ENCODE data around the gene DNAAF1.
"Not testable (repeated sequence)": the region's sequence is repeated elsewhere in the genome, so short reads cannot be mapped to it uniquely, and the experiment has no call there.

The DNAAF1 gene

GRCh38 chr16:84215531-84215930, 70.4 kb downstream of the DNAAF1 start:
- Histone ChIP-seq H3K27ac (no peak overlapping the region), H3K27me3 (replicated peaks) (no peaks in the 10 kb centered on the region), H3K4me3 (ENCODE audit: low read depth, low read length) (no peak overlapping the region), H3K36me3 (replicated peaks) (no peaks in the 10 kb centered on the region)
- in situ Hi-C loops (cut with HindIII; ENCODE audit: low pct_ligation_motif_present, low sequenced_read_pairs), result no loop called here
- TF ChIP-seq CTCF (IDR thresholded peaks at IDR 0.05; ENCODE audit: low read depth, low read length, missing control alignments), result no peak
- DNase-seq, result no peak

DNA sequence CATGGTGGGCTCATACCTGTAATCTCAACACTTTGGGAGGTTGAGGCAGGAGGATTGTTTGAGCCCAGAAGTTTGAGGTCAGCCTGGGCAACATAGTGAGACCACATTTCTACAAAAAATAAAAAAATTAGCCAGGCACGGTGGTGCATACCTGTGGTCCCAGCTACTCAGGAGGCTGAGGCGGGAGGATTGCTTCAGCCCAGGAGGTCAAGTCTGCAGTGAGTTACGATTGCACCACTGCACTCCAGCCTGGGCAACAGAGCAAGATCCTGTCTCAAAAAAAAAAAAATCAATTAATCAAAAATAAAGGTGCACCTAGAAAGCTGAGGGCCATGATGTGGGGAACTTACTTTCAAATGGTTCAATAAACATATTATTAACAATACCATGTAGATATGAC, 71.0 kb downstream of the DNAAF1 start:
- H3K27ac ChIP-seq; in situ Hi-C loops (cut with HindIII; ENCODE audit: low pct_ligation_motif_present, low sequenced_read_pairs); H3K4me3 ChIP-seq (ENCODE audit: low read depth, low read length); DNase-seq; H3K27me3 ChIP-seq (replicated peaks); H3K36me3 ChIP-seq (replicated peaks): not testable (repeated sequence)

DNA sequence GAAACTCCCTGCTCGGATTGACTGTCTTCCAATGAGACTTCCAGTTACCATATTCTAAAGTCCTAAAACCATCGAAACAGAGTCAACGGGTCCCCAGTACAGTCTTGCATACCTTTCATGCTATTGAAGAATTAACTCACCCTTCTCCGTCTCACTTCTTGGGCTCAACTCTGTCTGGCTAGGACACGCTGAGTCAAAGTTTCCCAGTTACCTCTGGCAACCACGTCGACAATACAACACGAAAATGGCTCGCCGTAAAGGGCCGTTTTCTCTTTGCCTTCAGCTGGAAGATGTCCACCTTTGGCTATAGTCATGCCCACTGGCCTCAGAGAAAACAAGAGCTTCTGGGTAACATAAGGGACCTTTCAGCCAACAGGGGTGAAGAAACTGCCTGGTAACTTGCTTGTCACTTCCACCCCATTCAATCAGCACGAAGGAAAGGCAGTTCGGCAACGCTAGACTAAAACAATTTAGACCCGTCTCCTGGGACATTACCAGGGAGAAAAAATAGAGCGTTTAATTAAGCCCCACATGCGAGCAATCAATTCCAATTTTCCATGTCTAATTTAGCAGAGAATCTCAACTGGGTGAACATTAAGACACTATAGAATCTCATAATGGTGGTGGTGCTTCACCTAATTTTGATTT, 73.2 kb downstream of the DNAAF1 start:
- H3K4me3 ChIP-seq (ENCODE audit: low read depth, low read length), result no peak overlapping the region
- in situ Hi-C loops (cut with HindIII; ENCODE audit: low pct_ligation_motif_present, low sequenced_read_pairs), result no loop called here
- no peaks in the 10 kb centered on the region for H3K27me3 ChIP-seq (replicated peaks)
- DNase-seq, result no peak
- no peak for TF ChIP-seq CTCF (IDR thresholded peaks at IDR 0.05; ENCODE audit: low read depth, low read length, missing control alignments)
- no peak overlapping the region for H3K27ac ChIP-seq
- H3K36me3 ChIP-seq (replicated peaks), result no peaks in the 10 kb centered on the region

GRCh38 chr16:84218956-84219355, 73.8 kb downstream of the DNAAF1 start:
- TF ChIP-seq CTCF (IDR thresholded peaks at IDR 0.05; ENCODE audit: low read depth, low read length, missing control alignments), result no peak
- no peak overlapping the region for H3K27ac ChIP-seq
- in situ Hi-C loops (cut with HindIII; ENCODE audit: low pct_ligation_motif_present, low sequenced_read_pairs), result no loop called here
- no peaks in the 10 kb centered on the region for H3K36me3 ChIP-seq (replicated peaks)
- H3K27me3 ChIP-seq (replicated peaks), result no peaks in the 10 kb centered on the region
- DNase-seq, result no peak
- H3K4me3 ChIP-seq (ENCODE audit: low read depth, low read length), result no peak overlapping the region

GRCh38 chr16:84220851-84221250, 75.7 kb downstream of the DNAAF1 start:
- no peaks in the 10 kb centered on the region for H3K27me3 ChIP-seq (replicated peaks)
- no peak overlapping the region for H3K4me3 ChIP-seq (ENCODE audit: low read depth, low read length)
- in situ Hi-C loops (cut with HindIII; ENCODE audit: low pct_ligation_motif_present, low sequenced_read_pairs), result no loop called here
- no peak overlapping the region for H3K27ac ChIP-seq
- TF ChIP-seq CTCF (IDR thresholded peaks at IDR 0.05; ENCODE audit: low read depth, low read length, missing control alignments), result no peak
- peak; percentile 60 for DNase-seq
- no peaks in the 10 kb centered on the region for H3K36me3 ChIP-seq (replicated peaks)

DNA sequence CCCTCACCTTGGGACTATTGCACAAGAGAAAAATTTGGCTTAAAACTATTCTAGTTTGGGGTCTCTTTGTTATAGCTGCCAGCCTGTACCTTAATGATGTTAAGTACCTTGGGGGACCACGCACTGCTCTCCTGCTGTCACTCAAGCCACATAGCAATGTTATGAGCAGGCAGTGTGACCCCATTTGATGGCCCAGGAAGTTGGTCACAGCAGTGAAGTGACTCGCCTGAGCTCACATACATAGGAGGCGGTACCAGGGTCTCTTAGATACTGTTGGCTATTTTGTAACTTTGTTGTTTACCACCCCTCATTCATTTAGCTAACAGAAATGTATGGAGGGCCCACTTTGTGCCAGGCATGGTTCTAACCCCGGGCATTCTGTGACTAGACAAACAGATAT, 78.3 kb downstream of the DNAAF1 start:
- no peak for DNase-seq
- no peak overlapping the region for H3K4me3 ChIP-seq (ENCODE audit: low read depth, low read length)
- H3K27me3 ChIP-seq (replicated peaks), result no peaks in the 10 kb centered on the region
- TF ChIP-seq CTCF (IDR thresholded peaks at IDR 0.05; ENCODE audit: low read depth, low read length, missing control alignments), result no peak
- no peak overlapping the region for H3K27ac ChIP-seq
- H3K36me3 ChIP-seq (replicated peaks), result no peaks in the 10 kb centered on the region
- in situ Hi-C loops (cut with HindIII; ENCODE audit: low pct_ligation_motif_present, low sequenced_read_pairs), result no loop called here

All from brain microvascular endothelial cell (primary cell).